GM21723 (cell line): ENCODE results near the gene PCP4L1.
"Not testable (repeated sequence)": the region's sequence is repeated elsewhere in the genome, so short reads cannot be mapped to it uniquely, and the experiment has no call there.

Source experiments
- ATAC-seq: cut with Tn5 transposase; IDR thresholded peaks from one replicate; pipeline ENCODE4 v1.9.1; 2021; ENCODE audit warnings: mild to moderate bottlenecking, moderate library complexity; ENCODE audit not compliant: unreplicated experiment

PCP4L1 gene

GRCh38 chr1:161258439-161259344 lies at the start of gene PCP4L1:
Gene PCP4L1 (plus strand): TSS chr1:161258745. CDS start chr1:161258975, 230 bp downstream.
- no peak for ATAC-seq

- ATAC-seq = peak; percentile 72
Observed at GRCh38 chr1:161209790-161210409, 48.6 kb upstream of the PCP4L1 start.

GRCh38 chr1:161214369-161214768 lies 44.2 kb upstream of the PCP4L1 start:
- no peak for ATAC-seq

GRCh38 chr1:161215076-161215475 lies 43.5 kb upstream of the PCP4L1 start, which contains the start of gene FCER1G:
Gene FCER1G (plus strand): TSS chr1:161215295. CDS start chr1:161215322, 27 bp downstream.
- ATAC-seq = no peak

- ATAC-seq = peak; percentile 85
Observed at GRCh38 chr1:161216945-161217712, 41.4 kb upstream of the PCP4L1 start.

GRCh38 chr1:161217831-161218230 lies 40.7 kb upstream of the PCP4L1 start:
- ATAC-seq = no peak

- no peak for ATAC-seq
Observed at GRCh38 chr1:161218301-161219077, 40.1 kb upstream of the PCP4L1 start.

GRCh38 chr1:161219078-161219892 lies 39.3 kb upstream of the PCP4L1 start:
- no peak for ATAC-seq

- no peak for ATAC-seq
Observed at GRCh38 chr1:161220002-161220401, 38.5 kb upstream of the PCP4L1 start.

- no peak for ATAC-seq
Observed at GRCh38 chr1:161222175-161223019, 36.1 kb upstream of the PCP4L1 start.

GRCh38 chr1:161223805-161224694 lies 34.5 kb upstream of the PCP4L1 start:
- ATAC-seq = no peak

- not testable (repeated sequence) for ATAC-seq
Observed at GRCh38 chr1:161224695-161225087, 33.9 kb upstream of the PCP4L1 start.

- no peak for ATAC-seq
Observed at GRCh38 chr1:161225178-161225533, 33.4 kb upstream of the PCP4L1 start.

- ATAC-seq = peak; percentile 93
Observed at GRCh38 chr1:161225534-161226319, 32.8 kb upstream of the PCP4L1 start, which contains the start of gene TOMM40L. Gene TOMM40L (plus strand): TSS chr1:161226060. CDS start chr1:161226490, 430 bp downstream.

GRCh38 chr1:161226320-161226711 lies 32.2 kb upstream of the PCP4L1 start:
- ATAC-seq = no peak

GRCh38 chr1:161226759-161227158 lies 31.8 kb upstream of the PCP4L1 start:
- ATAC-seq = no peak
